G401 (cell line): ENCODE data around the gene SURF6. TPM values are rescaled to one million over a fixed set of nuclear protein-coding genes. Genes with fewer than 3 reads are reported as not detected.
"Not testable (repeated sequence)": the region's sequence is repeated elsewhere in the genome, so short reads cannot be mapped to it uniquely, and the experiment has no call there.

Experiments
- DNase-seq: peaks from one replicate; pipeline ENCODE4 v3.0.0-alpha.2; 2015; ENCODE audit warnings: low spot score
- in situ Hi-C: cut with HindIII; loops from 2 replicates; pipeline ENCODE4 v1.10.0; 2016; ENCODE audit warnings: low sequenced_read_pairs, mixed read lengths
- total RNA-seq: library from RNA; depleted of rRNA; stranded (reverse); fragments of >200 nt; shearing (Covaris generic); gene quantifications from 2 replicates; pipeline ENCODE4 v1.2.3, GENCODE V29; 2014

Gene SURF6
- total RNA-seq, 1 experiment from 2014 or later, result 40.6 TPM

DNA sequence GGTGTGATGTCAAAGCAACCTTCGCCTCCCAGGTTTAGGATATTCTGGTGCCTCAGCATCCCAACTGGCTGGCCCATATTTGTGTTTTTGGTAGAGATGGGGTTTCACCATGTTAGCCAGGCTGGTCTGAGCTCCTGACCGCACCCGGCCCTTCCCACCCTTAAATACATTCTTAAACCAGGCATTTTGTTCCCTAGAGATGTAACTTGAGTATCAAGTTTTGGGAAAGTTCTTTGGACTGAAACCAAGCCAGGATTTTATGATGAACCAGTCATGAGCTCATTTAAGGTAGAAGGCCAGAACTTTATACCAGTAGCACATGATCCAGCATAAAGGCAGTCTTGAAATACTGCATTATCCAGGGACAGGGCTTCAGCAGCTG lies 15.5 kb upstream of the SURF6 start:
- no peak for DNase-seq
- in situ Hi-C loops, result no loop called here

DNA sequence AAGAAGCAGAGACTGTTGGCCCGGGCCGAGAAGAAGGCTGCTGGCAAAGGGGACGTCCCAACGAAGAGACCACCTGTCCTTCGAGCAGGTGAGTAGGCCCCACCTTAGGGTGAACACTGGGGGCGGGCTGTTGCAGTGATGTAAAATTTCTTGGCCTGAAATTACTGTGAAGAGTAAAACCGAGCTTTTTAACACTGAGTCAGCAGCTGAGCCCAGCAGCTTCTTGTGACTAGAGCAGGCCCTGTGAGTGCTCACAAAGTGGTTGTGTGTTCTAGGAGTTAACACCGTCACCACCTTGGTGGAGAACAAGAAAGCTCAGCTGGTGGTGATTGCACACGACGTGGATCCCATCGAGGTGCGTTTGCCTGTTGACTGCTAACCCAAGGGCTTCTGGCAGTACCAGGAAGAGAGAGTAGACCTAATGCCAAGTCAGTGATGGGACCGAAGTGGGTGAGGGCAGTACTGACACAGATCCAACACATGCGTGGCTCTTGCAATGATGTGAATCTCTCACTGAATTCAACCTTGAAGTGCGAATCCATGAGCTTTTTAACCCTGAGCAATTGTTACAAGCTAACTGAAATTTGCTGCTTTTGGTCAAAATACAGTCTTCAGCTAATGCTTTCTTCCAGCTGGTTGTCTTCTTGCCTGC lies 14.1 kb upstream of the SURF6 start:
- in situ Hi-C loops, result no loop called here
- DNase-seq, result no peak

DNA sequence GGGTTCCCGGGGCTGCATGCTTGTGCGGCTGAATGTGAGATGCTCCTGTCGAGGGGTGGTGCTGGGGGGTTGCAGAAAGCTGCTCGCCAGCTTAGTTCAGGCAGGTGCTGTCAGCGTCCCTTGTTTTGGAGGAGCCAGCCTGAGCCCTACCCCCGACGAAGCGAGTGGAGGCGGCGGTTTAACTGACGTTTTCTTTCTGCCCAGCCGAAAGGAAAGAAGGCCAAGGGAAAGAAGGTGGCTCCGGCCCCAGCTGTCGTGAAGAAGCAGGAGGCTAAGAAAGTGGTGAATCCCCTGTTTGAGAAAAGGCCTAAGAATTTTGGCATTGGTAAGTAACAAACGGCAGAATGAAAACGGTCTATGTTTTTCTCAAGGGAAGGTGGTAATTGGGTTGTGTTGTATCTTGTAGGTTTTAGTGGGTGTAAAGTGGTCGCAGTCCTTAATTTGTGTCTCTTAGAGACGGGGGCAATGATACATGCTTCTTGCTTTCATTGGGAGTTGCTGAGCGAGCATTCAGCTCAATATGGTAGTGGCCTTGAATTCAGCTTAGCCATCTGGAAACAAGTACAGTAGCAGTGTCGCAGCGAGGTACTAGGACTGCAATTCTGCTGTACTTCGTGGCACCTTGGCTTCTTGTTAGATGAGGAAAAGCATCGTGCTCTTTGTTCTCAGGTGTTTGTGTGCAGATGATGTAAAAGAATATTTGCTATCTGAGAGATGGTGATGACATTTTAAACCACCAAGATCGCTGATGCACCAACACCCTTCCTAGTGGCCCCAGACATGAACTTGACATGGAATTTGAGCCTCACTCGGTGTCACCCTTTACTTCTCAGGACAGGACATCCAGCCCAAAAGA lies 13.0 kb upstream of the SURF6 start:
- DNase-seq, result no peak
- in situ Hi-C loops, result no loop called here

DNA sequence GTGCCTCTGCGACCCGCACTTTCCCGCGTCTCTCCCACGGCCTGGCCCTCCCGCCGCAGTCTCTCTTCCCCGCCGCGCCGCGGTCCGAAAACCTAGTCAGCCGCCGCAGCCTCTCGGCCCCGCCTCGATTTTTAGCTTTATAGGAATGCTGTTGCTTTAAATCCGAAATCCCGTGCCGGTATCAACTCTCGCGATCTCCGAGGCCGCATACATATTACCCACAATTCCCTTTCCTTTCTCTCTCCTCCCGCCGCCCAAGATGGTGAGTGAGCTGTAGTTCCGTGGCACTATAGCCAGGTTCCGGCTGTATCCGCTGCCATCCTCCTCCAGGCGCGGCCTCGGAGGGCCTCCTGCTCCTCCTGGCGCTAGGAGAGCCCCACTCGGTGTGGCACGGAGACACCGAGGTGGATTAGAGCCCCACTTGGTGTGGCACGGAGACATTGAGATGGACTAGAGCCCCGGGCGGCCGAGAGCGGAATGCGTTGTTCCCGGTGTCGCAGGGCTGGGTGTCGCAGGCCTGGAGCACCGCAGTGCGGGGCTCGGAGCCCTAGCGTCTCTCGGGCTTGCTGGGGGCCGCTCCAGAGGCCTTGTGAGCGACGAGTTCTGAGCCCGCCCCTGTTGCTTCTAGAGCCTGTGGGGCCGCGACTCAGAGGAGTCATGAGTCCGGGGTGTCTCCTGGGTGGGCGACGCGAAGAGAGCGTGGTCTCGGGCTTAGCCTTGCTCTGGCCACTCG lies 12.2 kb upstream of the SURF6 start, which contains the start of the genes MED22 and RPL7A:
Gene MED22, minus strand, starts transcription at position 147 of the 733 bp plus-strand sequence. CDS start 1,469 bp downstream, outside the sequence.
Gene RPL7A, plus strand, starts transcription at position 234 of the 733 bp plus-strand sequence. Its CDS starts 26 bp downstream, at position 260.
- DNase-seq, result peak; percentile 97
- in situ Hi-C loops, result no loop called here

DNA sequence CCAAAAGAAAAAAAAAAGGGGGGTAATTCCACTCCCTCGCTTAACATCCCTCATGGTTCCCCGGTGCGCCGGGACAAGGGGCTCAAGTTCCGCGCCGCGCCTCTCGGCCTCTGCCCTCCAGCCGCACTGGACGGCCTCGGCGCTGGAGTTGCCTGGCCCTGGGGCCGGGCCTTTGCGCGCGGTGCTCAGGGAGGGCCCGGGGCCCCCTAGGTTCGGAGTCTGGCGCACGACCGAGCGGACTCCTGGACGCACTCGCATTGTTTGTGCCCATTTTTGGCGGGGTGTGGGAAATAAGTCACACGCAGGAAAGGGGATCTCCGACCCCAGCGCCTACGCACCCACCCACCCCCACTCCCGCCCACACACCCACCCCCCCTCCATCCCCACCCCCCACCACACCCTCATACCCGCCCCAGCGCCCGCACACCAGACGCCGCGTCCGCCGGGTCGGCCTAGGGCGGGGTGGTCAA lies 11.6 kb upstream of the SURF6 start:
- in situ Hi-C loops, result no loop called here
- no peak for DNase-seq

DNA sequence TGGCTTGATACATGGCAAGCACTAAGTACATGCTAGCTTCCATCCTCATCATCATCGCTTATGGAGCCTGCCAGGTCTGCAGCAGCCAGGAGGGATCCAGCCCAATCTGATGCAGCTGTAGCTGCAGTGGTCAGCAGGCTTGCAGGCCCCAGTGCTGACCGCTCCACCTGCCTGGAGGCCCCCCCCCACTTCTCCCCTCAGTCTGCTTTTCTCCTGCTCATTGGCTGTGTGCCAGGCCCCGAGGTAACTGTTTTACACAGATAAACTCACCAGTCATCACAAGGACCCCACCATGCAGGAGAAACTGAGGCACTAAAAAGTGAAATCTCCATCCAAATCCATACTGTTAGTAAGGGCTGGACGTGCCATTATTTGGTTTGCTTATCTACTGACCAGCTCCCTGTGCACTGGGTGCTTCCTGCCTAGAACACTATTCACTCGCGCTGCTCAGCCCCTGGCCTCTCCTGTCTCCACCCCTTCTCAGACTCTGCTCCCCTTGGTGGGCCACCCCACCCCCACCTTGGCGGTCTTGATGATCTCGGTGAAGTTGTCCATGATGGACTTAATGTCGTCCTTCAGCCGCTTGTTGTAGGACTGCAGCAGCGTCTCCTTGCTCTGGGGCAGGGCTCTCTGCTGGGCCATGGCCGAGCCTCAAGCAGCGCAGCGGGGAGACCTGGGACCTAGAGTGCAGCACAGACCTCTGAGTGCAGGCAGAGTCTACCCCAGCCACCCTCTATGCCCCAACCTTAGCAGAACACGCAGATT lies 10.2 kb upstream of the SURF6 start:
- no peak for DNase-seq
- in situ Hi-C loops, result no loop called here

DNA sequence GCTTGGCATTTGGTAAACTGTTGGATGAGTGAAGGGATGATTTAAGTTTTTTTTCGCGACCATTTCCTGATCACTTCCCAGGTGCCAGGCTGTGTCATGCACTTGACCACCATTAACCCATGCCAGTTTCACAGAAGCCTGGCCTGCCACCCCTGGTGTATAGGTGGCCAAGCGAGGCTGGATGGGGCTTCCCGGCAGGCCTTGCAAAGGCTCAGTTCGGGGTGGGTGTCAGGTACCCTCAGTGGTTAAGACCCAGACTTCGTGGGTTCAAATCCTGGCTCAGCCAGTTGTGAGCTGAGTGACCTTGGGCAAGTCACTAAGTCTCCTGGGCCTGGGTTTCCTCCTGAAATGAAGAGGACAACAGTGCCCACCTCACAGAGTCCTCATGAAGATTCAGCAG lies 9.6 kb upstream of the SURF6 start:
- in situ Hi-C loops, result no loop called here
- DNase-seq, result no peak

DNA sequence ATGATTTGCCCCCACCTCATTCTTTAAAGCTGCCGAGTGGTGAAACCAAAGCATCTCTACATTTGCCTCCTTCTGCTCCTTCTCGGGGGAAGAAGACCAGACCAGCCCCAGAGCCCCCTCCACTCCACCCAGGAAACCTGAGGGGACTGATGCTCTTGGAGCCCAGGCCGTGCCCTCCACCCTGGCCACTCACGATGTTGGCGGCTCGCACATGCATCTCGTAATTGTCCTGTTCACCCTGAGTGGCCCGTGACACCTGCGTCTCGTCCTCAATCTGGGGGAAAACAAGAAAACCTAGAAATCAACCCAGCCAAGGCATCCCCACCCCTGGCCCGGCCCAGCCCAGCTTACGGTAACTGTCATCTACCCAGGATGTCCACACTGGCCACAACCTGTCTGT lies 9.0 kb upstream of the SURF6 start:
- in situ Hi-C loops, result no loop called here
- DNase-seq, result no peak

DNA sequence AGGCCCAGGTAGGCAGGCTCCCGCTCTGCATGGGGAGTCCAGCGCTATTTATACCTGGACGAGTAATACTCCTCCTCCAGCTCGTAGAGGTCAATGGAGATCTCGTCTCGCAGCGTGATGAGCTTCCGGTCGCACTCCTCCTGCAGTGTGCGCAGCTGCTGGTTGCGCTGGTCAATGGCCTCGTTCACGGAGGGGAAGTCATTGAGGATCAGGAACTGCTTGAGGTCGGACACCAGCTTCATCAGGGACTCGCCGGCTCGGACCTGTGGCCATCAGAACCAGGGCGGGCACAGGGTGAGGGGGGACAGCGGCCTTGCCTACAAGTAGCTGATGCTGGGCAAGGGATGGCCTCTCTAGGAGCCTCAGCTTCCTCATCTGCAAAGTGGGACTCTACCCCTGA lies 8.1 kb upstream of the SURF6 start:
- in situ Hi-C loops, result no loop called here
- DNase-seq, result no peak

DNA sequence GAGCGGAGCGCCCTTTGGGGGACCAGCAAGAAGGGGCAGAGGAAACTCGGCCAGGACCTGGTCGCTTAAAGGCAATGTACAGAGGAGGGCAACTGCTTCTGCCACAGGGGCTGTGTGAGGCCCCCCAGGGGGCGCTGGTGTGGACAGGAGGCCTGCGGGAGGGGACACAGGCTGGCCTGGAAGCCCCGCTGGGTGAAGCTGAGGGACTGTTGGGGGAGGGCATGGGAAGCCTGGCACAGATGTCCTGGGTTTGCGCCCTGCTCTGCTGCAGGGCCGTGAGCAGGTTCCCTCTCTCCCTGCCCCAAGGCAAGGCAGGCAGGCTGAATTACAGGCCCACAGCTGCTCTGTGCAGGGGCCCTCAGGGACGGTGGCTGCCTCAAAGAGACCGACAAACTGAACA lies 6.6 kb upstream of the SURF6 start:
- DNase-seq, result no peak
- in situ Hi-C loops, result no loop called here

DNA sequence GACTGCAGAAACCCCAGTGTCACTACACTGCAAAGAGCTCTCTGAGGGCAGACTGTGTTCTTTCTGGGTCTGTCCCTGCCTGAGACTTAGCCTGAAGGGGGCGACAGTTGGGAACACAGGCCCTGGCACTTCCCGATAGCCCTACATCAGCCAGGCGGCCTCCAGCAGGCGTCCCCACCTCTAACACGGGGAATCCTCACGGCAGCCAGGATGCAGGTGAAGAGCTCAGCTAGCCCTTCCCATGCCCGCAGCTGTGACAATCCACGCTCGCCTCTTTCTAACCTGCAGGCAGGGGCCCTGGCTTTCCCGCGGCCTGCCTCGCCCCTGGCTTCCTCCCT lies 6.0 kb upstream of the SURF6 start:
- no peak for DNase-seq
- in situ Hi-C loops, result no loop called here

DNA sequence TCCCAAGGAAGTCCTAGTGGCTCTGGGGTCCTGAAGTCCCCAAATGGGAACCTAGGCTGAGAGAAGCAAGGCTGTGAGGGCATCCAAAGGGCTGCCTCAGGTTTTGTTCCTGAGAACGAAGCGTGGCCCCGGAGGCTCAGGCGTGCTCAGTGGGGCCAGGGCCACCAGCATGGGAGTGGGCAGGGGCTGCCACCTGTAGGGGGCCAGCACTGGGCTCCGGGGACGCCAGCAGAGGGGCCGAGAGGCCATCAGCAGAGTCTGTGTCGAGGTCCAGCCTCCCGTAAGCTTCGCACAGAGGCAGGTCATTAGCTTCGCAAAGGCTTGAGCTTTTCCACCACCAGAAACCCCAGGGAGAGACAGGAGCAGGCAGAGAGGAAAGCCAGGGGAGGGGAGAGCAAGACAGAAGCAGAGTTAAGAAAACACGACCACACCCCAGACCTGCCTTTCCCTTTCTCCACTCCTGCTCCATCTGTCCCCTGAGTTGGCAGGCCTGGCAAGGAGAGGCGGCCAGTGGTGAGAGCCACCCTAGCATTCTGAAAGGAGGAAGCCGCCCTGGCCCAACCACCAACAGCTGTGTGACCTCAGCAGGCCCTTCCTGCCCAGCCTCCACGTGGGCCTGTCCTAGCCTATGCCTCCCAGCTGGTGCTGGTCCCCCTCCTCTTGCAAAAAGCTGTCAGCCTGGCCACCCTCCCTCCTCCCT lies 5.5 kb upstream of the SURF6 start:
- in situ Hi-C loops, result no loop called here
- no peak for DNase-seq

DNA sequence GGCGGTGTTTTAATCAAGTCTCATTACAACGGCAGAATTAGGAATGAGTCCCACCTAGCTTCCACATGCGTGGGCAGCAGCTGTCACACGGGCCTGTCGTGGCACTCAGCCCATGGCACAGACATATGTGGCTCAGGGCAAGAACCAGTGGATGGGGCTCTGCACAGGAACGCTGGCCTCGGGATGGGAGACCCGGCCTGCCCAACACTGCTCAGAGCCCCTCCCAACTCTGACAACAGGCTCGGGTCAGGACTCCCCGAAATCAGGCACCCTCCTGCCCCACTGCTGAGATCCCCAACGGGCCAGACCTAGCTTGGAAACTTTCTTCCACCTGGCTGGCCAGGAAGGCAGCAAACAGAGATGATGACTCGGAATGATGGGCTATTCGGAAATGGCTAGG lies 4.9 kb upstream of the SURF6 start:
- in situ Hi-C loops, result no loop called here
- DNase-seq, result no peak

DNA sequence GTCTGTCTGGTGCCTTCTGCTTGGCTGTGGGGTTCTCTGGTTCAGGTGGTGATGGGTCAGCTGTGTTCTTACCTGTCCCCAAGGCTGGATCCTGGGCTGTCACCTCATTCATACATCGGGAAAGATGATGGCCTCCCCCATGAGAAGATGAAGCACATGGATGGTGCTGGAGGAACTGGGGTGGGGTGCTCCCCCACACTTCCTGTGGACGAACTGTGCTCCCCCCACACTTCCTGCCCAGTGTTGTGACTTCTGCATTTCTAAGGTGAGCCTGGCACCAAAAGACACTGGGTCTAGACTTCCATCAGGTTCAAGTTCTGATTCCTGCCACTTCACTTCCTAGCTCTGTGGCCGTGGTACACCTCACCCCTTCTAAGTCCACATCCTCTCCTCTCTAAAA lies 4.3 kb upstream of the SURF6 start:
- DNase-seq, result no peak
- in situ Hi-C loops, result no loop called here

DNA sequence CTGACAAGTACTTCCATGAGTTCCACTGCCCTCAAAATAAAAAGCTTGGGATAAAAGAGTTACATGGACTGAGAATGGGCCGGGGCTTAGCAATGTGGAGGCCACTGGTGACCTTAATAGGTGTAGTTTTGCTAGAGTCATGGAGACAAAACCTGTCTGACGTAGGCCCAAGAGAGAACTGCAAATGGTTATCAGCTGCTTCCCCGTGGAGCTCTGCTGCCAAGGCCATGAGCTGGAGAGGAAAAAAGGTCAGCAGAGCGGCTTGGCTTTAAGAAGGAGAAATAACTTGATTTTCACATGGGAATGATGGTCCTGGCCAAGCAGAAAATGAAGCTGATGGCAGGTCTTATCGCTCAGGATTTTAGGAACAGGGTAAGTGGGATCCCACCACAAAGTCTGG lies 3.7 kb upstream of the SURF6 start:
- in situ Hi-C loops, result no loop called here

DNA sequence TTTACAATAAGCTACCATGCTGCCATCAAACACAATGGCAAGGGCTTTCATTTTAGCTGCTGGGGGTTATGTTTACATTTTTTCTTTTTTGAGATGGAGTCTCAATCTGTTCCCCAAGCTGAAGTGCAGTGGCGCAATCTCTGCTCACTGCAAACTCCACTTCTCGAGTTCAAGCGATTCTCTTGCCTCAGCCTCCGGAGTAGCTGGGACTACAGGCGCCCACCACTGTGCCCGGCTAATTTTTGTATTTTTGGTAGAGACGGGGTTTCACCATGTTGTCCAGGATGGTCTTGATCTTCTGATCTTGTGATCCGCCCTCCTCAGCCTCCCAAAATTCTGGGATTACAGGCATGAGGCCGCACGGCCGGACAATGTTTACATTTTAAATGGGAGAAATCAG lies 1.1 kb downstream of the SURF6 start:
- in situ Hi-C loops, DNase-seq: not testable (repeated sequence)

More for the DNA sequence above, 3.7 kb upstream of the SURF6 start:
- DNase-seq, result no peak

DNA sequence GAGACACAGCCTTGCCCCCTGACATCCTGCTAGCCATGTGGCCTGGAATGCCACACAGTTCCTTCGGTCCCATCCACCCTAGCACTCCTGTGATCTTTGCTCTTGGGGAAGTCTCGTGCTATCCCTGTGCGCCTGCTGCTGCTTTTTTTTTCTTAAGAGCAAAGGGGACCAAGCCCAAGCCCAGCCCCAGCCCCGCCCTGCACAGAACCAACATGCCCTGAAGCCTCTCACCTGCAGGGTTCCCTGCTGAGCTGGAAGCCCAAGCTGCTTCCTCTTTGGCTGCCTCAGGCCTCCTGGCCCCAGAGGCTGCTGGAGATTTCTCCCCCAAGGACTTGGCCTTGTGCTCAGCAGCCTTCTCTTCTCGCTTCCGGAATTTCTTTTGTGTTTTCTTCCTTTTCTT lies 1.8 kb downstream of the SURF6 start:
- in situ Hi-C loops, result no loop called here
- no peak for DNase-seq

DNA sequence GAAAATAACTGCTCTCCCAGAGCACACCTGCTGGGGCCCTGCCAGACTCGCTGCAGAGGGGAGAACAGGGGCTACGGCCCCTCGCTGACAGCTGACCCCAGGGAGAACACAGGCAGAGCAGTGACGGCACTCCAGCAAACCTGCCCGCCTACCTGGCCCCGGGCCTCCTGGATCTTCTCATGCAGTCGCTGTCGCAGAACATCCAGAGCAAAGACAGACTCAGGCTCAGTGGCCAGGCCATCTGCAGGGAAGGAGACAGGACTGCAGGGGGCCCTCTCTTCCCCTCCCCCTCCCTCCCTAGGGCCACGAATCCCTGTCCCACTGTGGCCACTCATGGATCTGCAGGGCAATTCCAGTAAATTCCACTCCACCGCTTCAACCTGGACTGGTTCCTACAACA lies 2.4 kb downstream of the SURF6 start:
- in situ Hi-C loops, result no loop called here

DNA sequence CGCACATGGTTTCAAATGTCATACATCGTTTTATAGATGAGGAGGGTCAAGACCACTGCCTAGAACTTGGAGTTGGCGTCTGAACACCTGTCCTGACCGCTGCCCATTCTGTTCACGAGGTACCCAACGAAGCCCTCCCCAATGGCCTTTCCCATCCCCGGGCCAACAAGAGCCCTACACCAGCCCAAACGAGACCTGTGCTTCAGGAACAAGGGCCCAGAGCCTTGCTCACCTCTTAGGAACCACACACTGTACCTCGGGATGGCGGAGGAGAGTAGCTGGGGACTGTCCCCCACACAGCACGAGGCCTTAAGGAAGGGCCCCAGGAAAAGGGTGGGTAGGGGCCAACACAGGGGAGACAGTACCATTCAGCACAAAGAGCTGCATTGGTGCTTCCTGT lies 3.0 kb downstream of the SURF6 start:
- no peak for DNase-seq
- in situ Hi-C loops, result no loop called here

More for the DNA sequence above, 2.4 kb downstream of the SURF6 start:
- no peak for DNase-seq
